DOHH2 (cell line): ENCODE results near the gene VSIR.

Experiments
- H3F3A ChIP-seq: fragments of 200-600 bp; sonication (generic), shearing (Covaris generic); 2 replicates; pipeline ENCODE4 v1.6.0; 2016; ENCODE audit warnings: antibody characterized with exemption, mild to moderate bottlenecking; ENCODE audit not compliant: control insufficient read depth, insufficient read depth
- H3K27ac ChIP-seq: fragments of 200-600 bp; sonication (generic); 2 replicates; pipeline ENCODE4 v1.5.1; 2014; ENCODE audit warnings: low read depth, mild to moderate bottlenecking, low read length, moderate library complexity
- H3K27me3 ChIP-seq: fragments of 200-600 bp; sonication (generic); 2 replicates; pipeline ENCODE4 v1.6.1; 2014; ENCODE audit warnings: mild to moderate bottlenecking, low read length, mixed read lengths; ENCODE audit not compliant: control insufficient read depth
- H3K36me3 ChIP-seq: fragments of 200-600 bp; sonication (generic); 2 replicates; pipeline ENCODE4 v1.6.1; 2014; ENCODE audit warnings: mild to moderate bottlenecking, low read length, moderate library complexity, mixed read lengths; ENCODE audit not compliant: control insufficient read depth
- H3K4me1 ChIP-seq: fragments of 200-600 bp; sonication (generic); 2 replicates; pipeline ENCODE4 v1.6.1; 2014; ENCODE audit warnings: mild to moderate bottlenecking, low read length, mixed read lengths; ENCODE audit not compliant: control insufficient read depth
- H3K4me2 ChIP-seq: fragments of 200-600 bp; sonication (generic); 2 replicates; pipeline ENCODE4 v1.6.0; 2014; ENCODE audit warnings: mild to moderate bottlenecking, low read length, moderate library complexity
- H3K4me3 ChIP-seq: fragments of 200-600 bp; sonication (generic); 2 replicates; pipeline ENCODE4 v1.5.1; 2014; ENCODE audit warnings: mild to moderate bottlenecking, low read length, mixed read lengths
- H3K79me2 ChIP-seq: fragments of 200-600 bp; sonication (generic); 2 replicates; pipeline ENCODE4 v1.6.1; 2014; ENCODE audit warnings: mild to moderate bottlenecking, low read length, mixed read lengths; ENCODE audit not compliant: control insufficient read depth
- H3K9me2 ChIP-seq: fragments of 200-600 bp; sonication (generic); replicated peaks from 2 replicates; pipeline ENCODE4 v1.6.1; 2014; ENCODE audit warnings: mild to moderate bottlenecking, low read length, mixed read lengths; ENCODE audit not compliant: control insufficient read depth
- H3K9me3 ChIP-seq: fragments of 200-600 bp; sonication (generic); 2 replicates; pipeline ENCODE4 v1.6.1; 2014; ENCODE audit warnings: antibody characterized with exemption, low read length, mixed read lengths; ENCODE audit not compliant: control insufficient read depth, insufficient read depth
- H4K20me1 ChIP-seq: fragments of 200-600 bp; sonication (generic); 2 replicates; pipeline ENCODE4 v1.6.0; 2014; ENCODE audit warnings: low read depth, mild to moderate bottlenecking, antibody characterized with exemption, low read length, moderate library complexity; ENCODE audit not compliant: control insufficient read depth, insufficient read depth
- EZH2phosphoT487 ChIP-seq: fragments of 200-600 bp; sonication (generic); IDR thresholded peaks from 2 replicates; pipeline ENCODE4 v1.6.1; 2017; ENCODE audit warnings: borderline replicate concordance, mild to moderate bottlenecking, antibody characterized with exemption, low read length, moderate library complexity, mixed read lengths
- TF ChIP-seq, protein P1 (sequence below): fragments of 200-600 bp; sonication (generic); IDR thresholded peaks from one replicate; pipeline ENCODE4 v1.5.1; 2014; ENCODE audit warnings: antibody characterized with exemption, mild to moderate bottlenecking, low read depth, low read length; ENCODE audit not compliant: poor library complexity, severe bottlenecking

The VSIR gene

DNA sequence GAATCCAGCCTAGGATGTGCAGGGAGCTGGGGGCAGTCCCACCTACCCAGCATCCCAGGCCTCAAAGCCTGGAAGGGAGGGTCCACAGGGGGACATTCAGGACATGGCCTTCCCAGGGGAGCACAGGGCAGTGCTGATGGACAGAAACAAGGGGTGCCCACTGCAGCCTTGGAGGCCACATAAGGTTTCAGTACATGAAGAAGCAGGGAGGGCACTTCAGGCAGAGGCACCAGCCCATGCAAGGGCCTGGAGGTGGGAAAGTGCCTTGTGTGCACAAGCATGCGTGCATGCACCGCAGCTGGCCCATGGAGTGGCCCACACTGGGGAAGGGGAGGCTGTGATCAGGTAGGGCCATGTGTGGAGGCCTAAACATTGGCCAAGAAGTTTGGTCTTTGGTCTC is 62.8 kb downstream of the VSIR start:
- H3K4me2 ChIP-seq, result no peak overlapping the region
- no peaks in the 10 kb centered on the region for H3K79me2 ChIP-seq
- no peaks in the 10 kb centered on the region for H3K9me2 ChIP-seq
- H3K9me3 ChIP-seq, result no peaks in the 10 kb centered on the region
- TF ChIP-seq, protein P1, sequence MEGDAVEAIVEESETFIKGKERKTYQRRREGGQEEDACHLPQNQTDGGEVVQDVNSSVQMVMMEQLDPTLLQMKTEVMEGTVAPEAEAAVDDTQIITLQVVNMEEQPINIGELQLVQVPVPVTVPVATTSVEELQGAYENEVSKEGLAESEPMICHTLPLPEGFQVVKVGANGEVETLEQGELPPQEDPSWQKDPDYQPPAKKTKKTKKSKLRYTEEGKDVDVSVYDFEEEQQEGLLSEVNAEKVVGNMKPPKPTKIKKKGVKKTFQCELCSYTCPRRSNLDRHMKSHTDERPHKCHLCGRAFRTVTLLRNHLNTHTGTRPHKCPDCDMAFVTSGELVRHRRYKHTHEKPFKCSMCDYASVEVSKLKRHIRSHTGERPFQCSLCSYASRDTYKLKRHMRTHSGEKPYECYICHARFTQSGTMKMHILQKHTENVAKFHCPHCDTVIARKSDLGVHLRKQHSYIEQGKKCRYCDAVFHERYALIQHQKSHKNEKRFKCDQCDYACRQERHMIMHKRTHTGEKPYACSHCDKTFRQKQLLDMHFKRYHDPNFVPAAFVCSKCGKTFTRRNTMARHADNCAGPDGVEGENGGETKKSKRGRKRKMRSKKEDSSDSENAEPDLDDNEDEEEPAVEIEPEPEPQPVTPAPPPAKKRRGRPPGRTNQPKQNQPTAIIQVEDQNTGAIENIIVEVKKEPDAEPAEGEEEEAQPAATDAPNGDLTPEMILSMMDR, result no peak
- TF ChIP-seq EZH2phosphoT487, result no peak
- H4K20me1 ChIP-seq, result no peaks in the 10 kb centered on the region
- H3K36me3 ChIP-seq, result no peaks in the 10 kb centered on the region
- no peak overlapping the region for H3K4me3 ChIP-seq
- no peaks in the 10 kb centered on the region for H3F3A ChIP-seq
- no peak overlapping the region for H3K27ac ChIP-seq
- H3K4me1 ChIP-seq, result peaks cover 14% of the 10 kb centered on the region
- peaks cover 3% of the 10 kb centered on the region; the same call in 1 of the 2 replicates for H3K27me3 ChIP-seq

DNA sequence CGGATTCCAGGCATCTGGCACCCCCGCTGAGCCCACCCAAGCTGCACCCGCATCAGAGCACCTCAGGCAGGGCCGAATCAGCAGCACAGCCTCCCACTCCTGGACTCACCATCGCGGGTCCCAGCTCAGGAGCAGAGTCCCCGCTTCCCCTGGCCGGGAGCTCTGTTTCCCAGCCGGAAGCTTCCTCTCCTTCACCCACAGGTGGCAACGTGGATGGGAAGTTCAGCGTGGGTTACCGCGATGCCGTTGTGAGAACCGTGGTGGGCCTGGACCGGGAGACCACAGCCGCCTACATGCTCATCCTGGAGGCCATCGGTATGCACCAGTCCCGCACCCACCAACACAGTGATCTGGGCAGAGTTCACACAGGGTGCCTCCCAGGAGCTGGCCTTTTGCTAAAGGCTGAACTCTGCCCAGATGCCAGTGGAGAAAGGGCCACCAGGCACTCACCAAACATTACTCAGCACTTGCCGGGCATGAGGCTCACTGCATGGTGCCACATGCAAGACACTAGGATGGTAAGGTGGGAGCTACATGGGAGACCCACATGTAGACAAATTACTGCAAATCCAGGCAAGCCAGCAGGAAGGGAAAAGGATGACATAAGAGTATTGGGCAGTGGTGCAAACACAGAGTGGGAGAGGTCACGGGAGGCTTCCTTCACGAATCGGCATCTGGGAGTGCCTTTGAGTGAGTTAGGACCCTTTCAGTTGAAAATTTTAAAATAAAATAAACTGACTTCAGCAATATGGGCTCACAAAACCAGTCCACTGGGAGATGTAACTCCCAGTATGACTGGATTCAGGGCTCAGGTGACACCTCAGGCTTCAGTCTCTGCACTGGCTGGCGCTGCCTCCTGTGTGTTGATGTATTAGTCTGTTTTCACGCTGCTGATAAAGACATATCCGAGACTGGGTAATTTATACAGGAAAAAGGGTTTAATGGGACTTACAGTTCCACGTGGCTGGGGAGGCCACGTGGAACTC is 64.1 kb downstream of the VSIR start:
- H3K4me2 ChIP-seq, result no peak overlapping the region
- H4K20me1 ChIP-seq, result no peaks in the 10 kb centered on the region
- no peak overlapping the region for H3K4me3 ChIP-seq
- no peaks in the 10 kb centered on the region for H3K36me3 ChIP-seq
- H3K79me2 ChIP-seq, result no peaks in the 10 kb centered on the region
- H3K27me3 ChIP-seq, result peaks cover 3% of the 10 kb centered on the region; the same call in 1 of the 2 replicates
- no peaks in the 10 kb centered on the region for H3F3A ChIP-seq
- no peaks in the 10 kb centered on the region for H3K9me2 ChIP-seq
- H3K27ac ChIP-seq, result no peak overlapping the region
- peaks cover 14% of the 10 kb centered on the region for H3K4me1 ChIP-seq
- TF ChIP-seq EZH2phosphoT487, result no peak
- TF ChIP-seq, protein P1, result no peak
- no peaks in the 10 kb centered on the region for H3K9me3 ChIP-seq

DNA sequence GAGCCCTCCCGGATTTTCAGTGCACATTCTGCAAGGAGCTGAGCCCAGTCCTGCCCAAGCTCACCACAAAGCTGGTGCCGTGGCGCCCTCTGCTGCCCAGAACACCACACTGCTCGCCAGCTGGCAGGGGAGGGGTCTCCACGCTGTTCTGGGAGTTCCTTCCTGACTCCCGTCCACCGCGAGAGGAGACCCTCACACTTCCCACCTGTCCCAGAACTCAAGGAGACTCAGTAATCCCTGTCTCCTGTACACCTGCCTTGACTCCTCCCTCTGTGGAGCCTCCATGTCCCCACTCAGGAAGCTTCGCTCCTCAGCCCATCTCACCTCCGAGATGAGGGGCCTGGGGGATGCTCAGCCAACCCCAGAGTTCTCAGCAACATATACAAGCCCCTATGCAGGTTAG is 65.0 kb downstream of the VSIR start:
- H3K9me2 ChIP-seq, result no peaks in the 10 kb centered on the region
- TF ChIP-seq, protein P1, result peak; percentile 97
- TF ChIP-seq EZH2phosphoT487, result no peak
- H3F3A ChIP-seq, result no peaks in the 10 kb centered on the region
- H3K27ac ChIP-seq, result no peak overlapping the region
- no peaks in the 10 kb centered on the region for H4K20me1 ChIP-seq
- H3K36me3 ChIP-seq, result no peaks in the 10 kb centered on the region
- peaks cover 3% of the 10 kb centered on the region; the same call in 1 of the 2 replicates for H3K27me3 ChIP-seq
- H3K79me2 ChIP-seq, result no peaks in the 10 kb centered on the region
- no peaks in the 10 kb centered on the region for H3K9me3 ChIP-seq
- no peak overlapping the region for H3K4me3 ChIP-seq
- H3K4me1 ChIP-seq, result peaks cover 8% of the 10 kb centered on the region
- no peak overlapping the region for H3K4me2 ChIP-seq
